ENCODE data around the gene OR2AG2. TPM values are rescaled to one million over a fixed set of nuclear protein-coding genes. Genes with fewer than 3 reads are reported as not detected.
A peak's percentile ranks its signal among the peaks of the same experiment; 100 is the strongest.

OR2AG2 gene
- polyA plus RNA-seq, 2 of the 4 experiments (the other 2 are of a cell fraction) = 0.04 to 0.05 TPM

GRCh38 chr11:6733326-6734275, 38.2 kb downstream of the OR2AG2 start:
- no peaks in the 10 kb centered on the region for H3K4me1 ChIP-seq
- ATAC-seq (no peak), FAIRE-seq (no peak), DNase-seq (ENCODE audit: low read depth in 1 of 2, low spot score in 1 of 2) (no peak)
- ChIA-PET CTCF (no interaction called here), POLR2A (no interaction called here)
- no peaks in the 10 kb centered on the region for H3K9me3 ChIP-seq
- H3K4me3 ChIP-seq = no peak overlapping the region
- TF ChIP-seq NR3C1 (IDR thresholded peaks at IDR 0.05) = no peak
- TF ChIP-seq POLR2A (IDR thresholded peaks at IDR 0.05; ENCODE audit: low read length) = no peak
- no peak for TF ChIP-seq REST (IDR thresholded peaks at IDR 0.05)
- no peak for TF ChIP-seq FOXS1 (CRISPR knock-in tag; IDR thresholded peaks at IDR 0.05)
- no peak for TF ChIP-seq JUN (IDR thresholded peaks at IDR 0.05)
- TF ChIP-seq CHD4 (IDR thresholded peaks at IDR 0.05; ENCODE audit: borderline replicate concordance) = no peak
- no peak for TF ChIP-seq KDM5A (IDR thresholded peaks at IDR 0.05)
- no peak for TF ChIP-seq HOXB13 (CRISPR knock-in tag; IDR thresholded peaks at IDR 0.05; ENCODE audit: low read depth)
- TF ChIP-seq CTCF (IDR thresholded peaks at IDR 0.05) = no peak
- no peak for TF ChIP-seq RFX5 (IDR thresholded peaks at IDR 0.05)
- no peak for TF ChIP-seq ESRRA (IDR thresholded peaks at IDR 0.05; ENCODE audit: borderline replicate concordance, low read length)
- H3K4me2 ChIP-seq = no peak overlapping the region
- H3K27ac ChIP-seq = no peak overlapping the region
- WGBS (ENCODE audit: missing lambda C conversion rate) = 20% methylated on average over 3 of the region's 3 CpGs

GRCh38 chr11:6727971-6728760, 43.6 kb downstream of the OR2AG2 start:
- WGBS (ENCODE audit: missing lambda C conversion rate) = 33% methylated on average over 6 of the region's 6 CpGs
- no peaks in the 10 kb centered on the region for H3K9me3 ChIP-seq
- ATAC-seq = no peak
- H3K4me1 ChIP-seq = no peaks in the 10 kb centered on the region
- H3K27ac ChIP-seq = no peak overlapping the region
- POLR2A ChIA-PET = no interaction called here
- no peak for FAIRE-seq
- CTCF ChIA-PET = interaction anchor here (1.7 to 2.2 kb wide), 2 partner anchors 9 to 22 kb away, joined by 6 to 13 read pairs; no protein-coding TSS in a partner anchor
- H3K4me2 ChIP-seq = no peak overlapping the region
- DNase-seq (ENCODE audit: low read depth in 1 of 2, low spot score in 1 of 2) = peak in 1 of 2 experiments; percentile 3
- no peak overlapping the region for H3K4me3 ChIP-seq
- TF ChIP-seq ATOH8 (CRISPR knock-in tag; IDR thresholded peaks at IDR 0.05; ENCODE audit: low read depth) (no peak), MAFK (IDR thresholded peaks at IDR 0.05; ENCODE audit: partially characterized antibody) (peak; percentile 13), HOXA7 (CRISPR knock-in tag; IDR thresholded peaks at IDR 0.05) (no peak), NFE2L2 (conservative IDR thresholded peaks at IDR 0.05; ENCODE audit: low read length) (peak; percentile 30; the same call in 1 of the 2 replicates), ZFP36 (IDR thresholded peaks at IDR 0.05; ENCODE audit: borderline replicate concordance, partially characterized antibody) (no peak), ZNF302 (CRISPR knock-in tag; IDR thresholded peaks at IDR 0.05) (no peak), TFCP2L1 (CRISPR knock-in tag; IDR thresholded peaks at IDR 0.05) (no peak), CHD4 (IDR thresholded peaks at IDR 0.05; ENCODE audit: borderline replicate concordance) (no peak), PHF8 (IDR thresholded peaks at IDR 0.05; ENCODE audit: borderline replicate concordance, low read depth) (no peak), HES2 (IDR thresholded peaks at IDR 0.05) (no peak), CTCF (IDR thresholded peaks at IDR 0.05) (no peak), GATA3 (IDR thresholded peaks at IDR 0.05; ENCODE audit: borderline replicate concordance) (no peak), HMGXB4 (CRISPR knock-in tag; IDR thresholded peaks at IDR 0.05; ENCODE audit: borderline replicate concordance) (no peak), HOXB13 (CRISPR knock-in tag; IDR thresholded peaks at IDR 0.05; ENCODE audit: low read depth) (no peak), MYC (IDR thresholded peaks at IDR 0.05; ENCODE audit: borderline replicate concordance, low read length) (no peak)

Data from A549 (cell line).